B cell (primary cell): ENCODE measurements around the gene SMTNL2. TPM values are rescaled to one million over a fixed set of nuclear protein-coding genes. Genes with fewer than 3 reads are reported as not detected.

Source experiments
- ATAC-seq: fragments of 200-7000 bp; cut with Tn5 transposase; one replicate; pipeline ENCODE4 v1.10.0; 2021; ENCODE audit warnings: low read depth, mild to moderate bottlenecking, moderate number of reproducible peaks, moderate library complexity
- CTCF ChIA-PET: fragments of 350-600 bp; sonication (Branson Sonifier 250); formaldehyde crosslinking; loops from one replicate; lab custom pipeline; 2021; ENCODE audit warnings: antibody characterized with exemption, inconsistent platforms; lab: Charles Lee
- POLR2A ChIA-PET: fragments of 350-600 bp; sonication (Branson Sonifier 250); formaldehyde crosslinking; loops from one replicate; lab custom pipeline; 2021; ENCODE audit warnings: antibody characterized with exemption; lab: Charles Lee
- DNase-seq: peaks from one replicate; pipeline ENCODE4 v3.0.0; 2013
- H2AFZ ChIP-seq: 2 replicates; pipeline ENCODE4 v1.6.1; 2012; ENCODE audit warnings: mild to moderate bottlenecking, low read depth, low read length; ENCODE audit not compliant: insufficient read depth, poor library complexity, severe bottlenecking
- H3K27ac ChIP-seq, 2 donors: 1 replicate in 1 of 2; 2 replicates in 1 of 2; pipeline ENCODE4 v1.5.1; 2012 to 2013; ENCODE audit warnings: low read length in 2 of 2, mild to moderate bottlenecking in 2 of 2, moderate library complexity in 1 of 2
- H3K27me3 ChIP-seq, 4 experiments: fragments of 200-600 bp in 1 of 4; sonication (generic) in 1 of 4; replicated peaks in 1 of 4; 1 replicate in 2 of 4; 2 replicates in 2 of 4; pipeline versions ENCODE4 v1.6.1 to v1.7.0; 2013 to 2016; ENCODE audit warnings: low read length in 3 of 4, mild to moderate bottlenecking in 2 of 4, mixed read lengths in 1 of 4, moderate library complexity in 1 of 4; ENCODE audit not compliant: insufficient read depth in 4 of 4, control insufficient read depth in 3 of 4; ENCODE audit errors: control extremely low read depth in 1 of 4
- H3K36me3 ChIP-seq, 2 experiments: replicated peaks in 1 of 2; 1 replicate in 1 of 2; 2 replicates in 1 of 2; pipeline versions ENCODE4 v1.6.1 to v1.7.1; 2013; ENCODE audit warnings: low read length in 1 of 2; ENCODE audit not compliant: insufficient read depth in 2 of 2, control insufficient read depth in 1 of 2; ENCODE audit errors: control extremely low read depth in 1 of 2, extremely low read depth in 1 of 2
- H3K4me1 ChIP-seq, 2 donors: fragments of 200-600 bp in 1 of 2; sonication (generic) in 1 of 2; 1 replicate in 1 of 2; 2 replicates in 1 of 2; pipeline versions ENCODE4 v1.5.1 to v1.6.1; 2013 to 2017; ENCODE audit warnings: low read length in 2 of 2; ENCODE audit not compliant: control insufficient read depth in 2 of 2, insufficient read depth in 2 of 2
- H3K4me2 ChIP-seq: replicated peaks from 2 replicates; pipeline ENCODE3; 2012; ENCODE audit warnings: mild to moderate bottlenecking, low read depth, low read length; ENCODE audit not compliant: poor library complexity, severe bottlenecking
- H3K4me3 ChIP-seq, 5 experiments: fragments of 200-600 bp in 1 of 5; sonication (generic) in 1 of 5; 1 replicate in 3 of 5; 2 replicates in 2 of 5; pipeline versions ENCODE4 v1.5.1 to v1.7.0; 2011 to 2016; ENCODE audit warnings: low read length in 4 of 5, mild to moderate bottlenecking in 4 of 5, low read depth in 2 of 5, control low read depth in 1 of 5, moderate library complexity in 1 of 5; ENCODE audit not compliant: insufficient read depth in 1 of 5; ENCODE audit errors: control extremely low read depth in 1 of 5, extremely low read depth in 1 of 5
- H3K79me2 ChIP-seq: fragments of 200-600 bp; sonication (generic); one replicate; pipeline ENCODE4 v1.6.0; 2016; ENCODE audit warnings: low read length; ENCODE audit not compliant: control insufficient read depth, insufficient read depth
- H3K9ac ChIP-seq: fragments of 200-600 bp; sonication (generic); 2 replicates; pipeline ENCODE4 v1.6.1; 2017; ENCODE audit warnings: mild to moderate bottlenecking, low read length, moderate library complexity
- H3K9me3 ChIP-seq, 3 donors: one replicate each; pipeline versions ENCODE4 v1.6.1 to v1.7.1; 2013; ENCODE audit warnings: low read length in 2 of 3; ENCODE audit not compliant: control insufficient read depth in 2 of 3, insufficient read depth in 1 of 3; ENCODE audit errors: control extremely low read depth in 1 of 3
- H4K20me1 ChIP-seq: 2 replicates; pipeline ENCODE4 v1.6.0; 2012; ENCODE audit warnings: mild to moderate bottlenecking, low read length; ENCODE audit not compliant: insufficient read depth, control insufficient read depth, poor library complexity, severe bottlenecking
- H3K27ac Mint-ChIP-seq: one replicate; pipeline ENCODE4 v1.8.0; 2021; ENCODE audit warnings: mixed read lengths
- H3K27me3 Mint-ChIP-seq: one replicate; pipeline ENCODE4 v1.8.0; 2021; ENCODE audit warnings: mixed read lengths
- H3K4me1 Mint-ChIP-seq: one replicate; pipeline ENCODE4 v1.8.0; 2021; ENCODE audit warnings: mixed read lengths
- H3K4me3 Mint-ChIP-seq: one replicate; pipeline ENCODE4 v1.8.0; 2021; ENCODE audit warnings: mixed read lengths
- H3K9me3 Mint-ChIP-seq: one replicate; pipeline ENCODE4 v1.8.0; 2022; ENCODE audit warnings: mixed read lengths; ENCODE audit not compliant: insufficient read depth
- CTCF ChIP-seq: fragments of 200-600 bp; IDR thresholded peaks from one replicate; pipeline ENCODE4 v1.8.0; 2022; ENCODE audit warnings: antibody characterized with exemption, mild to moderate bottlenecking
- EZH2 ChIP-seq: IDR thresholded peaks from 2 replicates; pipeline ENCODE4 v1.6.1; 2012; ENCODE audit warnings: borderline replicate concordance, low read depth, mild to moderate bottlenecking, moderate library complexity, low read length; ENCODE audit not compliant: insufficient read depth, poor library complexity, severe bottlenecking
- whole genome bisulfite sequencing: methylation state at CpG from one replicate; pipeline ENCODE4 v1.1.5; 2013; ENCODE audit warnings: missing lambda C conversion rate; ENCODE audit not compliant: insufficient coverage; 5-methylcytosine and 5-hydroxymethylcytosine counted together
- intact Hi-C: fragments of 100-400 bp; cut with micrococcal nuclease; formaldehyde crosslinking; loops from one replicate; pipeline ENCODE4 v1.10.0; 2022
- polyA plus RNA-seq: library from polyadenylated mRNA; depleted of rRNA; stranded (reverse); fragments of >200 nt; gene quantifications from 2 replicates; pipeline ENCODE4 v1.2.3, GENCODE V29; 2012
- total RNA-seq, 2 donors: library from RNA; stranded (reverse); fragments of 120-200 nt in 1 of 2; gene quantifications; 1 replicate in 1 of 2; 2 replicates in 1 of 2; pipeline versions ENCODE4 v1.2.3 to v1.2.4, GENCODE V29; 2013 to 2022

SMTNL2 gene
- total and polyA plus RNA-seq, 2 donors (not counting 1 experiment from before 2014, with no cell fraction given): not detected

- H2AFZ ChIP-seq: no peak overlapping the region
- peaks cover 3% of the 10 kb centered on the region for H3K4me1 Mint-ChIP-seq
- H3K4me3 Mint-ChIP-seq: no peak overlapping the region
- H3K4me1 ChIP-seq: peaks cover 0 to 4% of the 10 kb centered on the region in 2 donors
- no peaks in the 10 kb centered on the region for H4K20me1 ChIP-seq
- H3K4me2 ChIP-seq: no peak overlapping the region
- 88% methylated on average over 11 of the region's 11 CpGs for WGBS
- no peak overlapping the region for H3K4me3 ChIP-seq
- intact Hi-C loops: no loop called here
- H3K9me3 Mint-ChIP-seq: no peaks in the 10 kb centered on the region
- H3K27me3 Mint-ChIP-seq: peaks cover 18% of the 10 kb centered on the region
- DNase-seq (no peak), ATAC-seq (no peak)
- H3K27ac Mint-ChIP-seq: no peak overlapping the region
- TF ChIP-seq EZH2: no peak
- no peak for TF ChIP-seq CTCF
- H3K27ac ChIP-seq: no peak overlapping the region
- H3K27me3 ChIP-seq: peaks cover 0 to 19% (median 0%) of the 10 kb centered on the region in 4 experiments
- no peaks in the 10 kb centered on the region for H3K79me2 ChIP-seq
- H3K9ac ChIP-seq: no peak overlapping the region
- ChIA-PET CTCF (no interaction called here), POLR2A (no interaction called here)
- H3K9me3 ChIP-seq: no peaks in the 10 kb centered on the region
- no peaks in the 10 kb centered on the region for H3K36me3 ChIP-seq
Observed at GRCh38 chr17:4592240-4593005, 8.1 kb downstream of the SMTNL2 start.

GRCh38 chr17:4593021-4593421 is 8.7 kb downstream of the SMTNL2 start:
- no peak overlapping the region for H3K27ac Mint-ChIP-seq
- peaks cover 3% of the 10 kb centered on the region for H3K4me1 Mint-ChIP-seq
- ChIA-PET POLR2A (no interaction called here), CTCF (no interaction called here)
- intact Hi-C loops: no loop called here
- H4K20me1 ChIP-seq: no peaks in the 10 kb centered on the region
- peaks cover 0 to 19% (median 0%) of the 10 kb centered on the region in 4 experiments for H3K27me3 ChIP-seq
- H3K9me3 ChIP-seq: no peaks in the 10 kb centered on the region
- no peak overlapping the region for H3K27ac ChIP-seq
- no peaks in the 10 kb centered on the region for H3K79me2 ChIP-seq
- no peak overlapping the region for H3K4me2 ChIP-seq
- peaks cover 0 to 4% of the 10 kb centered on the region in 2 donors for H3K4me1 ChIP-seq
- no peaks in the 10 kb centered on the region for H3K9me3 Mint-ChIP-seq
- WGBS: 84% methylated on average over 13 of the region's 14 CpGs
- no peak overlapping the region for H3K9ac ChIP-seq
- H3K36me3 ChIP-seq: no peaks in the 10 kb centered on the region
- DNase-seq (no peak), ATAC-seq (no peak)
- no peak overlapping the region for H3K4me3 ChIP-seq
- no peak overlapping the region for H3K4me3 Mint-ChIP-seq
- no peak for TF ChIP-seq EZH2
- no peak for TF ChIP-seq CTCF
- H3K27me3 Mint-ChIP-seq: peaks cover 22% of the 10 kb centered on the region
- no peak overlapping the region for H2AFZ ChIP-seq
